ENCODE data around the gene RAPGEF3. TPM values are rescaled to one million over a fixed set of nuclear protein-coding genes. Genes with fewer than 3 reads are reported as not detected.
A peak's percentile ranks its signal among the peaks of the same experiment; 100 is the strongest.

The RAPGEF3 gene
- total RNA-seq, 4 donors from 2014 or later, result 18.3 to 48.2 (median 32.5) TPM

DNA sequence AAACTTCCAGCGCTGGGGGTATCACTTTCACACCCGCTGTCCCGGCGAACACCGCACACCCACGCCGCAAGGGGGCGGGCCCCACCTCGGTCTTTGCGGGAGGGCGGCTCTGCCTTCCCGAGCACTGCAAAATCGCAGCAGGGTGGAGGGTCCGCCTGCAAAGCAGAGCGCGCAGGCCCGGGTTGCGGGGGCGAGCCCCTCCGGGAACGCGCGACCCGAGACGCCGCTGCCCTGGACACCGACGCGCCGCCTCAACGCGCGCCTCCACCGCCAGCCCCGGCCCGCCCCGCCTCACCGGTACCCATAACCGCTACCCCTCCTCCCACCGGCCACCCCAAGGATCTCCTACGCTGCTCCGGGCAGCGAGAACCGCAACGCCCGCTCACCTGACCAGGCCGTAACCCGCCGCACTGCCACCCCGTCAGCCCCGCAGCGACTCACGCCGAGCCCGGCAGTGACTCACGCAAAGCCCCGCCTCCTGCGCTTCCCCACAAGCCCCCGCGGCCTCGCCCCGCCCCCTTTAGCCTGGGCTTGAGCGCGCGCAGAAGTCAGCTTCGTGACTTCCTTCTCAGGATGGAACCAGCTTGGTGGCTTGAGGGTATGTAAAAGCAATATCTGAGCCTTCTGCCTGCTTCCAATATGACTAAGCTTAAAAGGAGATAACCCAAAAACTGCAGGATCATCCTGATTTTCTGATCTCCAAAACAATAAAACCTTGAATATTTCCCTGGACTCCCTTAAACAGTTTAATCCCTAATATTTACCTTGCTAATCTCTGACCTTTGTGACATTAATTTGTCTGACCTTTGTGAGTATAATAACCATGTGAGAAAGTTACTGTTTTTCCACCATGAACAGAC, 52.9 kb downstream of the RAPGEF3 start, which contains the start of gene RPAP3:
RPAP3 (minus strand) TSS at position 465 of the 860 bp plus-strand sequence. CDS start 3,190 bp downstream, outside the sequence.
- TF ChIP-seq EP300 (IDR thresholded peaks at IDR 0.05) (no peak), POLR2AphosphoS5 (IDR thresholded peaks at IDR 0.05) (peak; percentile 93 to 96), POLR2A (IDR thresholded peaks at IDR 0.05; ENCODE audit: low read depth) (peak; percentile 33)
- TF ChIP-seq, protein P1, sequence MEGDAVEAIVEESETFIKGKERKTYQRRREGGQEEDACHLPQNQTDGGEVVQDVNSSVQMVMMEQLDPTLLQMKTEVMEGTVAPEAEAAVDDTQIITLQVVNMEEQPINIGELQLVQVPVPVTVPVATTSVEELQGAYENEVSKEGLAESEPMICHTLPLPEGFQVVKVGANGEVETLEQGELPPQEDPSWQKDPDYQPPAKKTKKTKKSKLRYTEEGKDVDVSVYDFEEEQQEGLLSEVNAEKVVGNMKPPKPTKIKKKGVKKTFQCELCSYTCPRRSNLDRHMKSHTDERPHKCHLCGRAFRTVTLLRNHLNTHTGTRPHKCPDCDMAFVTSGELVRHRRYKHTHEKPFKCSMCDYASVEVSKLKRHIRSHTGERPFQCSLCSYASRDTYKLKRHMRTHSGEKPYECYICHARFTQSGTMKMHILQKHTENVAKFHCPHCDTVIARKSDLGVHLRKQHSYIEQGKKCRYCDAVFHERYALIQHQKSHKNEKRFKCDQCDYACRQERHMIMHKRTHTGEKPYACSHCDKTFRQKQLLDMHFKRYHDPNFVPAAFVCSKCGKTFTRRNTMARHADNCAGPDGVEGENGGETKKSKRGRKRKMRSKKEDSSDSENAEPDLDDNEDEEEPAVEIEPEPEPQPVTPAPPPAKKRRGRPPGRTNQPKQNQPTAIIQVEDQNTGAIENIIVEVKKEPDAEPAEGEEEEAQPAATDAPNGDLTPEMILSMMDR (IDR thresholded peaks at IDR 0.05), result peak; percentile 68 to 76 (median 69)
- intact Hi-C loops (cut with DNase I), result no loop called here
- DNase-seq (ENCODE audit: extremely low spot score), result peak; percentile 99
- 0% methylated on average over 10 of the region's 66 CpGs for WGBS
- Histone ChIP-seq H3K27ac (replicated peaks in 1 of 4) (peak within 1 kb of the TSS; percentile 85 to 97 (median 91)), H3K9me3 (no peaks in the 10 kb centered on the region), H3K4me1 (peaks cover 12 to 32% (median 28%) of the 10 kb centered on the region in 4 donors), H3K4me3 (peak within 1 kb of the TSS; percentile 82 to 100 (median 95)), H3K36me3 (peaks cover 0 to 5% (median 2%) of the 10 kb centered on the region in 4 donors), H3K27me3 (no peaks in the 10 kb centered on the region)

DNA sequence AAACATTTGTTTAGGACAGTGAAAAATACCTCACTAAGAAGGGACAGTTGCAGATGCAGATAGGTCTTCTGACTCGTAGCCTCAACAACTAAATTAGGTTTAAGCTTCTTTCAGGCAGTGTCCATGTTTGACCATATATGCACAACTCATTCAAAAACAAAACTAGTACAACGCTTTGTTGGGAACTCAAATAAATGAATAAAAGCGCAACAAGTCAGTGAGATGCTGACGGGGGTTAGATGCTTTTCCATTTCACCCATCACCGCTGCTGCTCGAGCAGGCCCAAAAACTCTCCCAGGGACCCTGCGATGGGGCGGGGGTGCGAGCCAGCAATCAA, 53.5 kb downstream of the RAPGEF3 start:
- Histone ChIP-seq H3K9me3 (no peaks in the 10 kb centered on the region), H3K4me3 (peak overlapping the region; percentile 82 to 100 (median 95)), H3K36me3 (peaks cover 0 to 11% (median 8%) of the 10 kb centered on the region in 4 donors), H3K27ac (replicated peaks in 1 of 4) (peak overlapping the region; percentile 85 to 97 (median 91)), H3K4me1 (peaks cover 12 to 32% (median 28%) of the 10 kb centered on the region in 4 donors), H3K27me3 (no peaks in the 10 kb centered on the region)
- 1% methylated on average over 9 of the region's 9 CpGs for WGBS
- no peak for DNase-seq (ENCODE audit: extremely low spot score)
- TF ChIP-seq, protein P1 (IDR thresholded peaks at IDR 0.05), result no peak
- TF ChIP-seq EP300 (IDR thresholded peaks at IDR 0.05) (no peak), POLR2A (IDR thresholded peaks at IDR 0.05; ENCODE audit: low read depth) (no peak), POLR2AphosphoS5 (IDR thresholded peaks at IDR 0.05) (no peak)
- intact Hi-C loops (cut with DNase I), result no loop called here

- 93% methylated on average over 9 of the region's 9 CpGs for WGBS
- intact Hi-C loops (cut with DNase I), result no loop called here
- Histone ChIP-seq H3K36me3 (peaks cover 0 to 16% (median 12%) of the 10 kb centered on the region in 4 donors), H3K27me3 (no peaks in the 10 kb centered on the region), H3K4me1 (peaks cover 12 to 32% (median 28%) of the 10 kb centered on the region in 4 donors), H3K27ac (replicated peaks in 1 of 4) (peak overlapping the region in 2 of 4 donors; percentile 90 to 97), H3K4me3 (peak overlapping the region; percentile 82 to 100 (median 95)), H3K9me3 (no peaks in the 10 kb centered on the region)
- TF ChIP-seq, protein P1 (IDR thresholded peaks at IDR 0.05), result no peak
- TF ChIP-seq POLR2AphosphoS5 (IDR thresholded peaks at IDR 0.05), result no peak
- no peak for TF ChIP-seq EP300 (IDR thresholded peaks at IDR 0.05)
- no peak for DNase-seq (ENCODE audit: extremely low spot score)
Observed at GRCh38 chr12:47704719-47705118, 54.0 kb downstream of the RAPGEF3 start.

DNA sequence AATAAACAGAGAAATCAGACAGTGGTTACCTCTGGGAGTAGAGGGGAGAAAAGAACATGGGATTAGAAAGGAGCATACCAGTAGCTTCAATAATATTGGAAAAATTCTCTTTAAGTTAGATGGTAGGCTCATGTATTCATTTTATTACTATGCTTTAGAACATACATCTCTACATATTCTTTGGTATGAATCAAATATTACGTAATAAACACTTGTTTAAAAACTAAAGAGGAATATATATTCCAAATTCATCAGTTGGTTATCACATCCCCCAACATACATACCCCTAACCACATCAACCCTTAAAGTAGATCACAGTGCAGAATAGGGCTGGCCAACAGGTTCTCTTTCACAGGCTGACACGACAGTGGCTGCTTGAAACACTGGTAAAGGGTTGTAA, 58.4 kb downstream of the RAPGEF3 start:
- no peak overlapping the region for H3K27ac ChIP-seq (replicated peaks in 1 of 4)
- peaks cover 7 to 17% (median 15%) of the 10 kb centered on the region in 4 donors for H3K4me1 ChIP-seq
- no peak overlapping the region for H3K4me3 ChIP-seq
- H3K27me3 ChIP-seq, result no peaks in the 10 kb centered on the region
- H3K36me3 ChIP-seq, result peaks cover 6 to 47% (median 31%) of the 10 kb centered on the region in 4 donors
- DNase-seq (ENCODE audit: extremely low spot score), result no peak
- intact Hi-C loops (cut with DNase I), result no loop called here
- WGBS, result 94% methylated on average over 2 of the region's 2 CpGs
- H3K9me3 ChIP-seq, result no peaks in the 10 kb centered on the region
- no peak for TF ChIP-seq POLR2AphosphoS5 (IDR thresholded peaks at IDR 0.05)
- TF ChIP-seq POLR2A (IDR thresholded peaks at IDR 0.05; ENCODE audit: low read depth), result no peak
- no peak for TF ChIP-seq EP300 (IDR thresholded peaks at IDR 0.05)
- TF ChIP-seq, protein P1 (IDR thresholded peaks at IDR 0.05), result no peak

Measured in esophagus muscularis mucosa (tissue), 4 donors.